Measurements from ENCODE around the gene HOXD13.

HOXD13 gene

DNA sequence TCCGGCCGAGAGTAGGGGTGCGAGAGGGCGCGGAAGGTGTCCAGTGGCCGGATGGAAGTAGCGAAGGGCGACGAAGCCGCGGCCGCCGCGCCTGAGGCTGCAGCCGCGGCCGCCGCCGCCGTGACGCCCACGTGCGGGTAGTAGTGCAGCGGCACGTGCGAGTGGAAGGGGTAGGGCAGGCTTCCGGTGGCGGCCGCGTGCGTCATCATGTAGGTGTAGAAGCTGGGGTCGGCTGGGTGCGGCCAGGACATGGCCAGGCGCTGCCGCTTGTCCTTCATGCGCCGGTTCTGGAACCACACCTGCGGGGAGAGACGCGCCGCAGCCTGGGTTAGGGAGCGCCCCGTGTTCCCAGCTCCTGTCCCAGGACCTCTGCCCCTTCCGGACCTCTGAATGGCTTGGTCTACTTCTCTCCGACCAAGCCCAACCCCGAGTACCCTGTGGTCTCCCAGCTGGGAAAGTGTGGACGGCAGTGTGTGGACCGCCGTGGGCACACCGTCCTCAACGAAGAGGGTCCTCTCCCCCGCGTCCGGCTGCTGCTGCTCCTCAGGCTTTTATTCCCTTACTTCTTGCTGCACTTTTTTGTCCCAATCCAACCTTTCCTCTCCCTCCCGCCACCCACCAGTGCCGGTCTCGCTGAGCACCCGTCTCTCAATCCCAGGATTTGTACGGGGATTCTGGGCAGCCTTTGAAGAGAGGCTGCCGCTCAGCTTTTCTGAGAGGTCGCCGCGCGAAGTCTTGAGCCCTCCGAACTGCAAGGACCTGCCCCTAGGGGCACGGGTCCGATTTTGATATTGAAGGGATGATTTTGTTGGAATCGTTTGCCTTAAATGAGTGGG is 11.8 kb upstream of the HOXD13 start:
- no peak for DNase-seq (ENCODE audit: low read depth in 2 of 3, low spot score in 1 of 3)

- no peak for DNase-seq (ENCODE audit: low read depth in 2 of 3, low spot score in 1 of 3)
These were observed 11.1 kb upstream of the HOXD13 start for GRCh38 chr2:176081376-176081836.

DNA sequence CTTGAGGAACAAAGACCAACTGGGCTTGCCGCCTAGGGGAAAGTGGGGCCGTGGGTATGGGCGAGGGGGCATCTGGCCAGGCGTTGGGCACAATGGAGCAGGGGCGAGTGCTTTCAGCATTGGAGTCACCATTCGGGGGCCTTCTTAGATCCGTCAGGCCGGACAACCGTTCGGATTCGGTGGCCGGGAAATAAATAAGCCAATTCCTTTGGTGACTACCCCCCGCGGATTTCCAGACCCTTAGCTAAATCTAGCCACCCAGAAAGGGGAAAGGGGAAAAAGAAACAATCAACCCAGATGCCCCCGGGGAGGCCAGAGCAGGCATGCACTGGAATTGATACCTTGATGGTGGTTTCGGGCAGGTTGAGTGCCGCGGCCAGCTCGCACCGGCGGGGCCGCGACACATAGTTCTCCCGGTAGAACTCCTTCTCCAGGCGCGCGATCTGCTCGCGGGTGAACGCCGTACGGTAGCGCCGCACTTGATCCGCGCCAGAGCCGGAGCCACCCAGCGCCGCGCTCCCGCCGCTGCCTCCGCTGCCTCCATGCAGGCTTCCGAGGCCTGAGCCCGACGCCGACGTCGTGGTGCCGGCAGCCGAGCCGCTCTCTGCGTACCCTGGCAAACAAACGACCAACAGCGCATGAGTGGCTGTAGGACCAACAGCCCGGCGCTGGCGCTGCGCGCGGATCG is 10.5 kb upstream of the HOXD13 start:
- DNase-seq (ENCODE audit: low read depth in 2 of 3, low spot score in 1 of 3), result no peak

DNA sequence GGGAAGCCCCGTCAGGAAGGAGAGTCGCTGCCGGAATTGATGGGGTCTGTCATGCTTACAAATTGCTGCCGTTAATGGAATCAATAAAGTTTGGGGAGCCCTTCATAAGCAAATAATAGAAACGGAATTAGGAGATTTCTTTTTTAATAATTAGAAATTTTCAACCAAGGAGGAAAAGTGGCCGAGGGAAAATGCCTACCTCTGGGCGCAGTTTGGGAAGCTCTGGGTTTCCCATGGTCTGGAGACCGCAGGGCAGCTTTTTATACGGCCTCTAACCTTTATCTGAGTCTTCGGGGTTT is 10.0 kb upstream of the HOXD13 start:
- DNase-seq (ENCODE audit: low read depth in 2 of 3, low spot score in 1 of 3), result no peak

GRCh38 chr2:176082824-176083751 is 9.4 kb upstream of the HOXD13 start:
- no peak for DNase-seq (ENCODE audit: low read depth in 2 of 3, low spot score in 1 of 3)

- no peak for DNase-seq (ENCODE audit: low read depth in 2 of 3, low spot score in 1 of 3)
These were observed 8.7 kb upstream of the HOXD13 start, which contains the start of gene EVX2 for GRCh38 chr2:176083796-176084261. EVX2 (minus strand) TSS chr2:176083962; CDS start chr2:176083776, 186 bp downstream.

DNA sequence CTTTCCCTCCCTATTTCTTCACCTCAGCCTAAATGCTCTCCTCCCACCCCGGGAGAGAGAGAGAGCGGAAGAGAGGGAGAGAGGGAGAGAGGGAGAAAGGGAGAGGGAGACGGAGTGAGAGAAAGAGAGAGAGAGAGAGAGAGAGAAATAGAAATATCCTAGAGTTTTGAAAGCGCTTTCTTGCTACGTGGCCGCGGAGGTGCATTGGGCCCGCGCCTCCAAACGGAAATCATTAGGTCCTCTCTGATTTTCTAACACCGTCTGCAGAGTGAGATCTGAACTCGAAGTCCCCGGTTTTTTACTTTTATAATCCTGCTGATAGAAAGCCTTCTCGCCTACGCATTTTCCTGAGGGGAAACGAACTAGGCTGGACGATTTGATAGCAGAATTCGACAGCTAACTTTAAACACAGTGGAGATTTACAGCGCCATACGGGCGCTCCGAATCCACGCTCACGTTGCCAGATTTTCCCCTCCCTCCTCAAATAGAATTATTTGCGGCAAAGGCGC is 7.9 kb upstream of the HOXD13 start:
- no peak for DNase-seq (ENCODE audit: low read depth in 2 of 3, low spot score in 1 of 3)

GRCh38 chr2:176085120-176085788 is 7.3 kb upstream of the HOXD13 start:
- DNase-seq (ENCODE audit: low read depth in 2 of 3, low spot score in 1 of 3), result no peak

DNA sequence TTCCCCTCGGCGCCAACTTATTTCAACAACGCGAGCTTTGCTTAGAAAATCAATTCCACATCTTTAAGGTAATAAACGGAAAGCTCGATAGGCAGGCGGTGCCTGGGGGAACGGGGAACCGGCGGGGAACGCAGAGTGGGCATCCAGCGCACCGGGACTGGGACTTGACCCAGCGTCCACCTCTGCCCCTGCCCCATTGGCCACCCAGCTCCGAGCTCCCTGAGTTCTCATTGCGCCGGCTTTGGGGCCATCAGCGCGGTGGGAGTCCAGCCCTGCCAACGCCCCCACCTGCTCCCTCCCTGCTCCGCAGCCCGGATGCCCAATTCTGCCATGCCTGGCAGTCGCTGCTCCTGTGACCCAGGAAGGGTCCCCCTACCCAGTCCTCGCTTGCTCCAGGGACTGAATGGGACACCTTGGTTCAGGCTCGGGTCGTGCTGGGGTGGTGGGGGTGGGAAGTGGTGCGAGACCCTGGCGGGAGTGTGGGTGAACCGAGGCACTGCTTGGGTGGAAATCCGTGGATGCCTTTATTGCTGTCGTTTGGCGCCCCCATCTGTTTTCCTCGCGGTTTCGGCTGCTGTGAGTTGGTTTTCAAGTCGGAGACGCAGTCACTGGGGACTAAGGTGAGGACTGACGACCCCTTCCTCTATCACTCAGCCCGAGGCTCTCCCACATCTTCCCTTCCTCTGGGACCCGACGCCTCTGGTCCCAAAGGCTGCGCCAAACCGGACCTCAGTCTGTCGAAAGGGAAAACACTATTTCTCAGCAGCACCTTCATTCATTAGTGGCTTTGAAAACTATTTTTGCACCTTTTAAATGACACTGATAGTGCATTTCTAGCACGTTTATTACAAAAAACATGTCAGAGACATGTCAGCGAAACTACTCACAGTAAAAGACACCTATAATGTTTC is 6.4 kb upstream of the HOXD13 start:
- no peak for DNase-seq (ENCODE audit: low read depth in 2 of 3, low spot score in 1 of 3)

DNA sequence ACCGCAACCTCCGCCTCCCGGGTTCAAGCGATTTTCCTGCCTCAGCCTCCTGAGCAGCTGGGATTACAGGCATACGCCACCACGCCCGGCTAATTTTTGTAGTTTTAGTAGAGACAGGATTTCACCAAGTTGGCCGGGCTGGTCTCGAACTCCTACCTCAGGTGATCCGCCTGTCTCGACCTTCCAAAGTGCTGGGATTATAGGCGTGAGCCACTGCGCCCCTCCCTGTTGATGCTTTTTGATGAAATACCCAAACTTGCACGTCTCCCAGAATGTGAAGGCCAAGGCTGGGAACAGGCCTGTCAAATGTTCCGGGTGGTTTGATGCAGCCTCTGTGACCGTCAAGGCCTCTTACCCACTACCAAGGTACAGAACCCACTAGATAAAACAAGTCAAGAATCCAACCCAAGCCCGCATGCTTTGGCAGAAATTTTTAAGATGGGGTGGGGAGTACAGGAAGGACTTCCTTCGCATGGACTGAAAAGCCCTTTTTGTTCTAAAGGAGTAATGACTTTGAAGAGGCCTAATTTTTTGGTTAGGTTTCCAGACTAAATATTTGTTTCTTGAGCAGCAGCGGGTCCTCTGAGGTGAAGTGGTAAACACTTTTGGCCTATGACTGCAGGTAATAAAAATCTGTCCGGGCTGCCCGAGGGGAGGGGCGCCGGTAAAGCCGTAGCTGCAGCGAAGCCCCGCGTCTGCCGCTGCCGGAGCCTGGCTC is 5.0 kb upstream of the HOXD13 start:
- no peak for DNase-seq (ENCODE audit: low read depth in 2 of 3, low spot score in 1 of 3)

GRCh38 chr2:176088048-176088936 is 4.2 kb upstream of the HOXD13 start:
- DNase-seq (ENCODE audit: low read depth in 2 of 3, low spot score in 1 of 3), result no peak

GRCh38 chr2:176088937-176089842 is 3.3 kb upstream of the HOXD13 start:
- DNase-seq (ENCODE audit: low read depth in 2 of 3, low spot score in 1 of 3), result no peak

- DNase-seq (ENCODE audit: low read depth in 2 of 3, low spot score in 1 of 3), result no peak
These were observed 2.6 kb upstream of the HOXD13 start for GRCh38 chr2:176089843-176090395.

- no peak for DNase-seq (ENCODE audit: low read depth in 2 of 3, low spot score in 1 of 3)
These were observed 1.7 kb upstream of the HOXD13 start for GRCh38 chr2:176090862-176091261.

- DNase-seq (ENCODE audit: low read depth in 2 of 3, low spot score in 1 of 3), result no peak
These were observed 927 bp upstream of the HOXD13 start for GRCh38 chr2:176091329-176092258.

All from stimulated activated CD4-positive, alpha-beta T cell treated with anti-CD3 and anti-CD28 coated beads, Interleukin-12 subunit alpha, Interleukin-12 subunit beta, amount 100 ng/mL, for 48 hours (primary cell).